ENCODE results near the gene EMC6.

DNA sequence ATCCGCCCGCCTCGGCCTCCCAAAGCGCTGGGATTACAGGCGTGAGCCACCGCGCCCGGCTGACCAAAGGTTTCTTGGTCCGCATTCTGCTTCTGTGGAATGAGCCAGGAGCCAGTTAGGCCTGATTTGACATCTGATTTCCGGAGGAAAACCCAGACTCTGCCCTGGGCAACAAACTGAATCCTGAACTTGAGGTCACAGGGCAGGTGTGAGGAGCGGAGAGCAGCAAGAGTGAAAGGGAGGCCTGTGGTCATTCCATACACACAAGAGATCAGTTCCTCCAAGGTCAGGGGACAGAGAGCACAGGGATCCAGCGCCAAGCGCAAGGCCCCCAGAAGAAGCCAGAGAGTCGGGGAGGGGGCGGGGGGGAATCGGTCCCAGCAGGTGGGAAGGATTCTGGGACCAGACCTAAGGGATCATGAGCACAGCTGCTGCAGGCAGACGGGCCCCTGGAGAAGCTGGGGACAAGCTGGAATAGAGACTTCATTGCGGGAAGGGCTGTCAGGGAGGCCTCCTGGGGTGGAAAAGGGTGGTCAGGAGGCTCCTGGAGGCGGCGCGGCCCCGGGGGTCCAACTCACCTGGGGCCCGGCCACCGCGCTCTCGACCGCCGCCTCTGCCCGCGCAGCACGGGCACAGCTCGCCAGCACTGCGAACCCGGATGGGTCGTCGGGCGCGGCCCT is 33.0 kb upstream of the EMC6 start:
- peak; percentile 40 for TF ChIP-seq CTCF (IDR thresholded peaks at IDR 0.05; ENCODE audit: borderline replicate concordance, extremely low read depth, low read length, poor library complexity, severe bottlenecking)
- no peak for TF ChIP-seq EZH2 (IDR thresholded peaks at IDR 0.05; ENCODE audit: borderline replicate concordance, low read depth, low read length, severe bottlenecking)
